Thyroid gland (tissue), 4 donors: ENCODE results near the gene IFNA6.

Experiments
- CTCF ChIP-seq, 6 experiments: fragments of 200-600 bp in 3 of 6; fragments of 450-650 bp in 3 of 6; sonication (generic) in 3 of 6; IDR thresholded peaks; one replicate each; pipeline ENCODE4 v1.5.1; 2016 to 2019; ENCODE audit warnings: antibody characterized with exemption in 6 of 6, mild to moderate bottlenecking in 2 of 6, inconsistent platforms in 1 of 6, moderate library complexity in 1 of 6
- POLR2A ChIP-seq, 2 donors: fragments of 450-650 bp; IDR thresholded peaks; one replicate each; pipeline ENCODE4 v1.6.1; 2017; ENCODE audit warnings: antibody characterized with exemption in 2 of 2, mild to moderate bottlenecking in 2 of 2, moderate library complexity in 1 of 2

GRCh38 chr9:21324047-21324446 is 26.6 kb downstream of the IFNA6 start:
- TF ChIP-seq CTCF (IDR thresholded peaks at IDR 0.05) (no peak), POLR2A (IDR thresholded peaks at IDR 0.05) (no peak)
